ENCODE measurements around the gene DDX39A.

The DDX39A gene

DNA sequence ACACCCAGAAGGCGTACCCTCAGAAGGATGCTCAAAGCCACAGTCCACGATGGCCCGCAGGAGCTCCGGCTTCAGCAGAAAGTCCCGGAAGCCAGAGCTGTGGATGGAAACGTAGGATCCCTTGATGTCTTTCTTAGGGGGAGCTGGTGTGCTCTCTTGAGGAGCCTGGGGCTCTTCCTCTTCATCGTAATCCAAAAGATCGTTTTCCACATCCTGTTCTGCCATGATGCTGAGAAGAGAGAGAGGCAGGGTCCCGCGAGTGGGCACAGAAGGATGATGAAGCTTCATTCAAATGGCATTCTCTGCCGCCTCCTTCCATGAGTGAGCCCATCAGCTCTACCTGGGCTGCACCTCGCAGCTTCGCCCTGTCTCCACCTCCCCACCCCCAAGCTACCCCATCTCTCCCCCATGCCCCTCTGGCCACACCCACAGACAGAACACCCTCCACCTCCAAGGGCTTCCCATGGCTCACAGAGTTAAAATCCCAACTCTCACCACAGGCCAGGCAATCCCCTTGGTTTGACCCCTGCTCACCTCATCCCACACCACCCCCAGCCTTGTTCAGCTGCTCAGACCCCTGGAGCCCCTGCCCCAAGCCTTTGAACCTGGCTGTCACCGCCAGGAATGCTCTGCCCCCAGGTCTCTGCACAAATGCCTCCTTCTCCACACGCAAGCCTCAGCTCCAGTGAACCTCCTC is 6.0 kb downstream of the DDX39A start:
- H3K36me3 ChIP-seq (ENCODE audit: insufficient read depth, low read length) = peaks cover 92% of the 10 kb centered on the region
- H2AFZ ChIP-seq (ENCODE audit: low read length) = no peak overlapping the region
- no peaks in the 10 kb centered on the region; the same call in 1 of the 2 replicates for H4K20me1 ChIP-seq (ENCODE audit: insufficient read depth, low read length)
- H3K27ac ChIP-seq (ENCODE audit: low read depth, low read length, poor library complexity, severe bottlenecking) = no peak overlapping the region
- H3K9me3 ChIP-seq (ENCODE audit: low read length) = no peaks in the 10 kb centered on the region
- peaks cover 28% of the 10 kb centered on the region for H3K4me1 ChIP-seq (ENCODE audit: insufficient read depth, low read length, severe bottlenecking)
- TF ChIP-seq, protein P1, sequence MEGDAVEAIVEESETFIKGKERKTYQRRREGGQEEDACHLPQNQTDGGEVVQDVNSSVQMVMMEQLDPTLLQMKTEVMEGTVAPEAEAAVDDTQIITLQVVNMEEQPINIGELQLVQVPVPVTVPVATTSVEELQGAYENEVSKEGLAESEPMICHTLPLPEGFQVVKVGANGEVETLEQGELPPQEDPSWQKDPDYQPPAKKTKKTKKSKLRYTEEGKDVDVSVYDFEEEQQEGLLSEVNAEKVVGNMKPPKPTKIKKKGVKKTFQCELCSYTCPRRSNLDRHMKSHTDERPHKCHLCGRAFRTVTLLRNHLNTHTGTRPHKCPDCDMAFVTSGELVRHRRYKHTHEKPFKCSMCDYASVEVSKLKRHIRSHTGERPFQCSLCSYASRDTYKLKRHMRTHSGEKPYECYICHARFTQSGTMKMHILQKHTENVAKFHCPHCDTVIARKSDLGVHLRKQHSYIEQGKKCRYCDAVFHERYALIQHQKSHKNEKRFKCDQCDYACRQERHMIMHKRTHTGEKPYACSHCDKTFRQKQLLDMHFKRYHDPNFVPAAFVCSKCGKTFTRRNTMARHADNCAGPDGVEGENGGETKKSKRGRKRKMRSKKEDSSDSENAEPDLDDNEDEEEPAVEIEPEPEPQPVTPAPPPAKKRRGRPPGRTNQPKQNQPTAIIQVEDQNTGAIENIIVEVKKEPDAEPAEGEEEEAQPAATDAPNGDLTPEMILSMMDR (IDR thresholded peaks at IDR 0.05; ENCODE audit: low read length) = no peak
- no peak for TF ChIP-seq EZH2 (IDR thresholded peaks at IDR 0.05; ENCODE audit: borderline replicate concordance, low read length)
- no peaks in the 10 kb centered on the region for H3K27me3 ChIP-seq (ENCODE audit: insufficient read depth, low read length)
- no peak overlapping the region for H3K4me3 ChIP-seq (ENCODE audit: low read depth, low read length, poor library complexity, severe bottlenecking)
- H3K9me2 ChIP-seq (ENCODE audit: low read depth, low read length) = no peaks in the 10 kb centered on the region
- H3K9ac ChIP-seq (ENCODE audit: low read length) = no peak overlapping the region
- no peaks in the 10 kb centered on the region for H3F3A ChIP-seq (ENCODE audit: insufficient read depth, low read length)
- H3K79me2 ChIP-seq (ENCODE audit: insufficient read depth, low read length) = peaks cover 61% of the 10 kb centered on the region
- H3K4me2 ChIP-seq (ENCODE audit: low read length) = no peak overlapping the region

- Histone ChIP-seq H4K20me1 (ENCODE audit: insufficient read depth, low read length) (no peaks in the 10 kb centered on the region; the same call in 1 of the 2 replicates), H3K79me2 (ENCODE audit: insufficient read depth, low read length) (peaks cover 54% of the 10 kb centered on the region), H3K27ac (ENCODE audit: low read depth, low read length, poor library complexity, severe bottlenecking) (no peak overlapping the region), H3K4me1 (ENCODE audit: insufficient read depth, low read length, severe bottlenecking) (peaks cover 25% of the 10 kb centered on the region), H3K9me2 (ENCODE audit: low read depth, low read length) (no peaks in the 10 kb centered on the region), H3F3A (ENCODE audit: insufficient read depth, low read length) (no peaks in the 10 kb centered on the region), H3K4me2 (ENCODE audit: low read length) (no peak overlapping the region), H3K4me3 (ENCODE audit: low read depth, low read length, poor library complexity, severe bottlenecking) (no peak overlapping the region), H3K36me3 (ENCODE audit: insufficient read depth, low read length) (peaks cover 94% of the 10 kb centered on the region), H3K9me3 (ENCODE audit: low read length) (no peaks in the 10 kb centered on the region), H2AFZ (ENCODE audit: low read length) (no peak overlapping the region), H3K27me3 (ENCODE audit: insufficient read depth, low read length) (no peaks in the 10 kb centered on the region), H3K9ac (ENCODE audit: low read length) (no peak overlapping the region)
- TF ChIP-seq EZH2 (IDR thresholded peaks at IDR 0.05; ENCODE audit: borderline replicate concordance, low read length) = no peak
- TF ChIP-seq, protein P1 (IDR thresholded peaks at IDR 0.05; ENCODE audit: low read length) = no peak
Observed at GRCh38 chr19:14412324-14412995, 6.7 kb downstream of the DDX39A start.

- no peaks in the 10 kb centered on the region for H3K9me3 ChIP-seq (ENCODE audit: low read length)
- peaks cover 95% of the 10 kb centered on the region for H3K36me3 ChIP-seq (ENCODE audit: insufficient read depth, low read length)
- no peaks in the 10 kb centered on the region for H3F3A ChIP-seq (ENCODE audit: insufficient read depth, low read length)
- peaks cover 48% of the 10 kb centered on the region for H3K79me2 ChIP-seq (ENCODE audit: insufficient read depth, low read length)
- no peaks in the 10 kb centered on the region; the same call in 1 of the 2 replicates for H4K20me1 ChIP-seq (ENCODE audit: insufficient read depth, low read length)
- no peaks in the 10 kb centered on the region for H3K9me2 ChIP-seq (ENCODE audit: low read depth, low read length)
- TF ChIP-seq EZH2 (IDR thresholded peaks at IDR 0.05; ENCODE audit: borderline replicate concordance, low read length) = no peak
- TF ChIP-seq, protein P1 (IDR thresholded peaks at IDR 0.05; ENCODE audit: low read length) = no peak
- H2AFZ ChIP-seq (ENCODE audit: low read length) = no peak overlapping the region
- H3K4me3 ChIP-seq (ENCODE audit: low read depth, low read length, poor library complexity, severe bottlenecking) = no peak overlapping the region
- H3K27me3 ChIP-seq (ENCODE audit: insufficient read depth, low read length) = no peaks in the 10 kb centered on the region
- H3K27ac ChIP-seq (ENCODE audit: low read depth, low read length, poor library complexity, severe bottlenecking) = no peak overlapping the region
- H3K4me2 ChIP-seq (ENCODE audit: low read length) = no peak overlapping the region
- H3K9ac ChIP-seq (ENCODE audit: low read length) = no peak overlapping the region
- H3K4me1 ChIP-seq (ENCODE audit: insufficient read depth, low read length, severe bottlenecking) = peaks cover 20% of the 10 kb centered on the region
Observed at GRCh38 chr19:14411938-14412245, 7.2 kb downstream of the DDX39A start.
